Measurements from ENCODE around the gene PLCL2. TPM values are rescaled to one million over a fixed set of nuclear protein-coding genes. Genes with fewer than 3 reads are reported as not detected.

Gene PLCL2
- total RNA-seq, 1 donor from 2014 or later = 5.6 TPM

DNA sequence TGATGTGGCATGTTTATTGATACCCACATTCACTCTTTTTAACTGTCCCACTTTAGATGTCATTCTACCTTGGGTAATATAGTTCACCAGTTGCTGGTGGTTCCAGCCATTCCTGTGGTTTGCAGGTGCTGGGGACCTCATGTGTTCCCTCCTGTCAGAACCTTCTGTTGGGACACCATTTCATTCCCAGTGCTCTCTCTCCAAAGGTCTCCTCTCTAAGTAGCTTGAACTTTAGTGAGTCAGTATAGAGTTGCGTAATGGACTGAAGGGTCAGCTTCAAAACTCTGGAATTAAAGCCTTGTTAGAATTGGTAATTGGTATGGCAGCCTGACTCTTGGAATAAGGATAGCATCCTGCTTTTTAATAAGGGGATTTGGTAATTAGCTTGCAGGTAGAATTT lies 108.5 kb downstream of the PLCL2 start:
- Histone ChIP-seq H3K4me3 (no peak overlapping the region), H3K4me1 (no peaks in the 10 kb centered on the region), H3K27me3 (no peaks in the 10 kb centered on the region), H3K27ac (no peak overlapping the region), H3K9me3 (no peaks in the 10 kb centered on the region), H3K36me3 (no peaks in the 10 kb centered on the region)
- intact Hi-C loops (cut with DNase I) = no loop called here
- TF ChIP-seq POLR2A (IDR thresholded peaks at IDR 0.05) (no peak), POLR2AphosphoS5 (IDR thresholded peaks at IDR 0.05; ENCODE audit: insufficient read depth in 1 of 2, low read depth in 1 of 2) (no peak)
- TF ChIP-seq, protein P1, sequence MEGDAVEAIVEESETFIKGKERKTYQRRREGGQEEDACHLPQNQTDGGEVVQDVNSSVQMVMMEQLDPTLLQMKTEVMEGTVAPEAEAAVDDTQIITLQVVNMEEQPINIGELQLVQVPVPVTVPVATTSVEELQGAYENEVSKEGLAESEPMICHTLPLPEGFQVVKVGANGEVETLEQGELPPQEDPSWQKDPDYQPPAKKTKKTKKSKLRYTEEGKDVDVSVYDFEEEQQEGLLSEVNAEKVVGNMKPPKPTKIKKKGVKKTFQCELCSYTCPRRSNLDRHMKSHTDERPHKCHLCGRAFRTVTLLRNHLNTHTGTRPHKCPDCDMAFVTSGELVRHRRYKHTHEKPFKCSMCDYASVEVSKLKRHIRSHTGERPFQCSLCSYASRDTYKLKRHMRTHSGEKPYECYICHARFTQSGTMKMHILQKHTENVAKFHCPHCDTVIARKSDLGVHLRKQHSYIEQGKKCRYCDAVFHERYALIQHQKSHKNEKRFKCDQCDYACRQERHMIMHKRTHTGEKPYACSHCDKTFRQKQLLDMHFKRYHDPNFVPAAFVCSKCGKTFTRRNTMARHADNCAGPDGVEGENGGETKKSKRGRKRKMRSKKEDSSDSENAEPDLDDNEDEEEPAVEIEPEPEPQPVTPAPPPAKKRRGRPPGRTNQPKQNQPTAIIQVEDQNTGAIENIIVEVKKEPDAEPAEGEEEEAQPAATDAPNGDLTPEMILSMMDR (IDR thresholded peaks at IDR 0.05) = no peak
- DNase-seq (ENCODE audit: extremely low spot score in 2 of 2) = no peak

- DNase-seq (ENCODE audit: extremely low spot score in 2 of 2) = no peak
- H3K4me3 ChIP-seq = no peak overlapping the region
- no peaks in the 10 kb centered on the region for H3K36me3 ChIP-seq
- no peaks in the 10 kb centered on the region for H3K9me3 ChIP-seq
- H3K4me1 ChIP-seq = no peaks in the 10 kb centered on the region
- intact Hi-C loops (cut with DNase I) = no loop called here
- H3K27ac ChIP-seq = no peak overlapping the region
- TF ChIP-seq, protein P1 (IDR thresholded peaks at IDR 0.05) = no peak
- no peak for TF ChIP-seq POLR2AphosphoS5 (IDR thresholded peaks at IDR 0.05; ENCODE audit: insufficient read depth in 1 of 2, low read depth in 1 of 2)
- TF ChIP-seq POLR2A (IDR thresholded peaks at IDR 0.05) = no peak
- H3K27me3 ChIP-seq = no peaks in the 10 kb centered on the region
Observed at GRCh38 chr3:16994854-16995525, 110.2 kb downstream of the PLCL2 start.

DNA sequence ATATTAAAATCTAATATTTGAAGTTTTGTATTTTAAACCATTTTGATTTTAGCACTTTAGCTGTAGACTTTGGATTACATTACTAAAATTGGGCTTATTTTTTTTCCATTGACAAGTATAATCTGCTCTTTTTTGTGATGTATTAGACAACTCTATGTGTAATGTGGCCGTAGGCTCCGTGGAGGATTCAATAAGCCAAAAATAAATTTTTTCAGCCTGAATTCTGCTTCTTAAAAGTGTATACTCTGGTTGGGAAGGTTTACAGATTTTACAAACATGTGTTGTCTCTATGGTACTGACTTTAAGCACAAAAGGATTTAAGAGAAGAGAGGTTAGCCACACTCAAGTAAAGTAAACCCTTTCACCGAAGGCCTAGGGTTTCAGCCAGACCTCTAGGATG lies 110.8 kb downstream of the PLCL2 start:
- no peak for DNase-seq (ENCODE audit: extremely low spot score in 2 of 2)
- H3K36me3 ChIP-seq = no peaks in the 10 kb centered on the region
- no peaks in the 10 kb centered on the region for H3K9me3 ChIP-seq
- H3K27ac ChIP-seq = no peak overlapping the region
- H3K27me3 ChIP-seq = no peaks in the 10 kb centered on the region
- intact Hi-C loops (cut with DNase I) = no loop called here
- TF ChIP-seq, protein P1 (IDR thresholded peaks at IDR 0.05) = no peak
- TF ChIP-seq POLR2AphosphoS5 (IDR thresholded peaks at IDR 0.05; ENCODE audit: insufficient read depth in 1 of 2, low read depth in 1 of 2) = no peak
- TF ChIP-seq POLR2A (IDR thresholded peaks at IDR 0.05) = no peak
- no peaks in the 10 kb centered on the region for H3K4me1 ChIP-seq
- no peak overlapping the region for H3K4me3 ChIP-seq

GRCh38 chr3:16998236-16998923 lies 113.6 kb downstream of the PLCL2 start:
- TF ChIP-seq POLR2AphosphoS5 (IDR thresholded peaks at IDR 0.05; ENCODE audit: insufficient read depth in 1 of 2, low read depth in 1 of 2) (no peak), POLR2A (IDR thresholded peaks at IDR 0.05) (no peak)
- TF ChIP-seq, protein P1 (IDR thresholded peaks at IDR 0.05) = no peak
- H3K4me3 ChIP-seq = no peak overlapping the region
- no peaks in the 10 kb centered on the region for H3K36me3 ChIP-seq
- no peaks in the 10 kb centered on the region for H3K9me3 ChIP-seq
- H3K4me1 ChIP-seq = no peaks in the 10 kb centered on the region
- DNase-seq (ENCODE audit: extremely low spot score in 2 of 2) = no peak
- H3K27me3 ChIP-seq = no peaks in the 10 kb centered on the region
- intact Hi-C loops (cut with DNase I) = no loop called here
- no peak overlapping the region for H3K27ac ChIP-seq

- TF ChIP-seq POLR2A (IDR thresholded peaks at IDR 0.05) (no peak), POLR2AphosphoS5 (IDR thresholded peaks at IDR 0.05; ENCODE audit: insufficient read depth in 1 of 2, low read depth in 1 of 2) (no peak)
- TF ChIP-seq, protein P1 (IDR thresholded peaks at IDR 0.05) = no peak
Observed at GRCh38 chr3:16999161-16999560, 114.4 kb downstream of the PLCL2 start.

More at GRCh38 chr3:16999161-16999560, 114.4 kb downstream of the PLCL2 start:
- intact Hi-C loops (cut with DNase I) = no loop called here
- Histone ChIP-seq H3K27me3 (no peaks in the 10 kb centered on the region), H3K9me3 (no peaks in the 10 kb centered on the region), H3K4me1 (no peaks in the 10 kb centered on the region), H3K4me3 (no peak overlapping the region), H3K36me3 (no peaks in the 10 kb centered on the region), H3K27ac (no peak overlapping the region)
- DNase-seq (ENCODE audit: extremely low spot score in 2 of 2) = no peak

Data from vagina (tissue), 2 donors.